K562 (cell line): Measurements from ENCODE around the gene LIMCH1. TPM values are rescaled to one million over a fixed set of nuclear protein-coding genes. Genes with fewer than 3 reads are reported as not detected.

ENCODE experiments used
- ATAC-seq: fragments of 200-7000 bp; cut with Tn5 transposase; 3 replicates; pipeline ENCODE4 v1.9.1; 2020; ENCODE audit warnings: moderate library complexity
- BruUV-seq: library from RNA; stranded (reverse); fragments of 400-500 nt; replicated peaks from 2 replicates; lab custom pipeline; 2021; lab: Mats Ljungman, UMichigan
- CTCF ChIA-PET: fragments of 300-600 bp; formaldehyde crosslinking; extraction: SDS; loops from one replicate; lab custom pipeline; 2021; ENCODE audit warnings: low intra/inter-chr PET ratio; lab: Yijun Ruan, JAX
- POLR2A ChIA-PET: fragments of 300-600, 350-650 bp; sonication (Branson Sonifier 250); formaldehyde crosslinking; extraction: SDS; loops from one replicate; lab custom pipeline; 2021; ENCODE audit warnings: antibody characterized with exemption, inconsistent platforms; lab: Yijun Ruan, JAX
- DNase-seq, 4 experiments: peaks; one replicate each; pipeline versions ENCODE4 v3.0.0 to v3.0.0-alpha.2; 2011 to 2018; ENCODE audit warnings: low spot score in 3 of 4, mixed read lengths in 3 of 4; ENCODE audit errors: extremely low read depth in 1 of 4
- FAIRE-seq: peaks from 2 replicates; lab custom pipeline; 2011; peaks lifted over from hg19 to GRCh38; lab: Jason Lieb, UNC
- H2AFZ ChIP-seq: 2 replicates; pipeline ENCODE4 v1.6.0; 2011; ENCODE audit warnings: low read depth, low read length, control low read depth, inconsistent platforms
- H3K27ac ChIP-seq: fragments of 200-600 bp; 3 replicates; pipeline ENCODE4 v1.8.0; 2011; ENCODE audit warnings: low read depth, mild to moderate bottlenecking, control low read depth, inconsistent platforms, low read length, moderate library complexity, mixed read lengths; ENCODE audit errors: extremely low read depth
- H3K27me3 ChIP-seq, 2 experiments: fragments of 300-600 bp in 1 of 2; 2 replicates in 1 of 2; 3 replicates in 1 of 2; pipeline versions ENCODE4 v1.6.0 to v1.8.0; 2011; ENCODE audit warnings: inconsistent platforms in 2 of 2, low read length in 2 of 2, mild to moderate bottlenecking in 1 of 2, mixed read lengths in 1 of 2, moderate library complexity in 1 of 2; ENCODE audit not compliant: control insufficient read depth in 2 of 2, insufficient read depth in 2 of 2
- H3K36me3 ChIP-seq: fragments of 300-600 bp; 3 replicates; pipeline ENCODE4 v1.8.0; 2011; ENCODE audit warnings: mild to moderate bottlenecking, low read length, inconsistent platforms; ENCODE audit not compliant: control insufficient read depth, insufficient read depth
- H3K4me1 ChIP-seq, 2 experiments: fragments of 200-600 bp in 1 of 2; replicated peaks in 1 of 2; 2 replicates in 1 of 2; 3 replicates in 1 of 2; pipeline versions ENCODE4 v1.5.1 to v1.8.0; 2011; ENCODE audit warnings: inconsistent platforms in 2 of 2, low read length in 2 of 2, mild to moderate bottlenecking in 1 of 2, mixed read lengths in 1 of 2, moderate library complexity in 1 of 2; ENCODE audit not compliant: control insufficient read depth in 2 of 2, insufficient read depth in 2 of 2
- H3K4me2 ChIP-seq: 2 replicates; pipeline ENCODE4 v1.6.1; 2011; ENCODE audit warnings: low read length, control low read depth, inconsistent platforms, mixed read lengths; ENCODE audit not compliant: insufficient read depth
- H3K4me3 ChIP-seq: fragments of 200-600 bp; sonication (generic), shearing (Covaris generic); 2 replicates; pipeline ENCODE4 v1.5.1; 2016; ENCODE audit warnings: control low read depth, inconsistent platforms
- H3K79me2 ChIP-seq: fragments of 200-600 bp; 3 replicates; pipeline ENCODE4 v1.8.0; 2011; ENCODE audit warnings: low read length, inconsistent platforms; ENCODE audit not compliant: control insufficient read depth, insufficient read depth
- H3K9ac ChIP-seq, 2 experiments: 2 replicates each; pipeline versions ENCODE4 v1.6.0 to v1.6.1; 2011; ENCODE audit warnings: low read depth in 2 of 2, low read length in 2 of 2, control low read depth in 1 of 2, inconsistent platforms in 1 of 2, mild to moderate bottlenecking in 1 of 2, mixed read lengths in 1 of 2; ENCODE audit not compliant: insufficient read depth in 1 of 2
- H3K9me1 ChIP-seq: one replicate; pipeline ENCODE4 v1.6.0; 2011; ENCODE audit warnings: inconsistent platforms, mild to moderate bottlenecking, low read length, moderate library complexity; ENCODE audit not compliant: control insufficient read depth, insufficient read depth
- H3K9me3 ChIP-seq: replicated peaks from 2 replicates; pipeline ENCODE4 v1.5.1; 2011; ENCODE audit warnings: low read depth, low read length, inconsistent platforms; ENCODE audit not compliant: control insufficient read depth, insufficient read depth
- H4K20me1 ChIP-seq: replicated peaks from 2 replicates; pipeline ENCODE4 v1.6.1; 2011; ENCODE audit warnings: low read length, inconsistent platforms, mixed read lengths; ENCODE audit not compliant: control insufficient read depth, insufficient read depth
- CCAR2 ChIP-seq: fragments of 200-400 bp; formaldehyde crosslinking; IDR thresholded peaks from 2 replicates; pipeline ENCODE4 v1.6.1; 2017; ENCODE audit warnings: mild to moderate bottlenecking, low read depth, low read length
- ERF ChIP-seq: fragments of 450-650 bp; formaldehyde crosslinking; IDR thresholded peaks from 2 replicates; pipeline ENCODE4 v1.4.0; 2020; ENCODE audit warnings: mild to moderate bottlenecking, mixed read lengths
- GABPB2 ChIP-seq: fragments of 250-450 bp; sonication (Bioruptor Pico); conservative IDR thresholded peaks from 2 replicates; pipeline ENCODE4 v1.5.1; 2021; ENCODE audit warnings: mild to moderate bottlenecking
- HIVEP1 ChIP-seq: fragments of 250-450 bp; sonication (Bioruptor Pico); IDR thresholded peaks from 2 replicates; pipeline ENCODE4 v1.4.0; 2020; ENCODE audit warnings: mild to moderate bottlenecking
- IRF9 ChIP-seq: fragments of 450-650 bp; IDR thresholded peaks from 2 replicates; pipeline ENCODE4 v1.6.1; 2016; ENCODE audit warnings: missing biosample characterization, missing genetic modification characterization
- KLF13 ChIP-seq: fragments of 450-650 bp; IDR thresholded peaks from 2 replicates; pipeline ENCODE4 v1.6.1; 2016; ENCODE audit warnings: missing genetic modification characterization, low read depth, mild to moderate bottlenecking, missing compliant biosample characterization, moderate library complexity, borderline replicate concordance
- NRF1 ChIP-seq, 2 experiments: fragments of 450-650 bp; IDR thresholded peaks in 1 of 2; conservative IDR thresholded peaks in 1 of 2; 2 replicates each; pipeline ENCODE4 v1.6.1; 2014; ENCODE audit warnings: mild to moderate bottlenecking in 2 of 2
- SFPQ ChIP-seq: fragments of 200-400 bp; formaldehyde crosslinking; IDR thresholded peaks from 2 replicates; pipeline ENCODE4 v1.6.1; 2017; ENCODE audit warnings: mild to moderate bottlenecking, low read depth, low read length, moderate library complexity
- ZNF561 ChIP-seq: fragments of 450-650 bp; formaldehyde crosslinking; conservative IDR thresholded peaks from 2 replicates; pipeline ENCODE4 v1.4.0; 2020; ENCODE audit warnings: mild to moderate bottlenecking, moderate library complexity
- WGBS: fragments of 100-300 bp; shearing (Covaris generic); methylation state at CpG from one replicate; pipeline ENCODE4 v1.1.6; 2016; ENCODE audit warnings: low coverage, mixed read lengths; ENCODE audit not compliant: insufficient coverage; ENCODE audit errors: missing lambda C conversion rate; 5-methylcytosine and 5-hydroxymethylcytosine counted together
- in situ Hi-C: fragments of 300-500 bp; cut with MboI; formaldehyde crosslinking; loops from 4 replicates; pipeline ENCODE4 v1.15.0; 2018; ENCODE audit warnings: inconsistent platforms, mixed read lengths
- intact Hi-C: fragments of 100-400 bp; cut with micrococcal nuclease; formaldehyde crosslinking; loops from 2 replicates; pipeline ENCODE4 v1.14.2; 2022
- polyA plus RNA-seq, 8 experiments: library from polyadenylated mRNA; depleted of rRNA in 4 of 8; stranded (reverse) in 5 of 8; unstranded in 3 of 8; fragments of >200 nt; fragmentation: Nextera tagmentation in 2 of 8; fragmentation: Illumina TruSeq in 1 of 8; extraction: Ambion mirVana in 2 of 8; extraction: Trizol in 1 of 8; gene quantifications; 2 replicates each; pipeline versions ENCODE4 v1.2.1 to v1.2.3, GENCODE V29; 2011 to 2014; ENCODE audit warnings: inconsistent platforms in 1 of 8, missing spikeins in 1 of 8
- total RNA-seq, 7 experiments: library from RNA; depleted of rRNA in 6 of 7; stranded (reverse); fragments of >200 nt in 6 of 7; fragmentation: Illumina TruSeq in 2 of 7; extraction: Trizol in 2 of 7; gene quantifications; 2 replicates each; pipeline versions ENCODE4 v1.2.1 to v1.2.3, GENCODE V29; 2011 to 2021; ENCODE audit warnings: low replicate concordance in 1 of 7
- TF ChIP-seq, protein P1 (sequence below): fragments of 450-650 bp; formaldehyde crosslinking; IDR thresholded peaks from 2 replicates; pipeline ENCODE4 v1.4.0; 2022; ENCODE audit warnings: missing genetic modification characterization
- TF ChIP-seq, protein P2 (sequence below): fragments of 250-450 bp; sonication (Bioruptor Pico); IDR thresholded peaks from 2 replicates; pipeline ENCODE4 v1.4.0; 2020

Gene LIMCH1
- total and polyA plus RNA-seq, 9 of the 15 experiments (the other 6 are each of a cell fraction or from before 2014, with no cell fraction given) = 0.35 TPM; not detected in 8

DNA sequence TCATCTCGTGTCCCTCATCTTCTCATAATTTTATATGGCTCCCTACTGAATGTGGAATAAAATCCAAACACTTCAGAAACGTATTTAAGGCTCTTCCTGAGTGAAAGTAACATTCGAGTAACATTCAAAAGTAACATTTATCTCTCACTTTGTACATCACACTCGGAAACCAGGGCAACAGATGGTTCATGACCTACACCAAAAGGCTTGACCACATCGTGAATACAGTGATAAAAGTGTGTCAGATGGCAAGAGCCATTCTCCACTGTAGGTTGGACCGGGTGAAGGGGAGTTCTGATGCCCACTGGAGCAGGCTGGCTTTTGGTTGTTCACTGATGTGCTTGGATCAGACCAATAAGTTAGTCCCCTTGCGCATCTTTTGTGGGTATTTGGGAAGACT is 5.6 kb upstream of the LIMCH1 start:
- in situ Hi-C loops = no loop called here
- TF ChIP-seq IRF9 (tag) (no peak), ZNF561 (CRISPR knock-in tag) (no peak), KLF13 (no peak), SFPQ (no peak), HIVEP1 (no peak), GABPB2 (CRISPR knock-in tag) (no peak), NRF1 (conservative IDR thresholded peaks at IDR 0.05 in 1 of 2, IDR thresholded peaks at IDR 0.05 in 1 of 2) (no peak), CCAR2 (no peak), ERF (no peak)
- TF ChIP-seq, protein P1, sequence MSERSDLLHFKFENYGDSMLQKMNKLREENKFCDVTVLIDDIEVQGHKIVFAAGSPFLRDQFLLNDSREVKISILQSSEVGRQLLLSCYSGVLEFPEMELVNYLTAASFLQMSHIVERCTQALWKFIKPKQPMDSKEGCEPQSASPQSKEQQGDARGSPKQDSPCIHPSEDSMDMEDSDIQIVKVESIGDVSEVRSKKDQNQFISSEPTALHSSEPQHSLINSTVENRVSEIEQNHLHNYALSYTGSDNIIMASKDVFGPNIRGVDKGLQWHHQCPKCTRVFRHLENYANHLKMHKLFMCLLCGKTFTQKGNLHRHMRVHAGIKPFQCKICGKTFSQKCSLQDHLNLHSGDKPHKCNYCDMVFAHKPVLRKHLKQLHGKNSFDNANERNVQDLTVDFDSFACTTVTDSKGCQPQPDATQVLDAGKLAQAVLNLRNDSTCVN (CRISPR knock-in tag) = no peak
- TF ChIP-seq, protein P2, sequence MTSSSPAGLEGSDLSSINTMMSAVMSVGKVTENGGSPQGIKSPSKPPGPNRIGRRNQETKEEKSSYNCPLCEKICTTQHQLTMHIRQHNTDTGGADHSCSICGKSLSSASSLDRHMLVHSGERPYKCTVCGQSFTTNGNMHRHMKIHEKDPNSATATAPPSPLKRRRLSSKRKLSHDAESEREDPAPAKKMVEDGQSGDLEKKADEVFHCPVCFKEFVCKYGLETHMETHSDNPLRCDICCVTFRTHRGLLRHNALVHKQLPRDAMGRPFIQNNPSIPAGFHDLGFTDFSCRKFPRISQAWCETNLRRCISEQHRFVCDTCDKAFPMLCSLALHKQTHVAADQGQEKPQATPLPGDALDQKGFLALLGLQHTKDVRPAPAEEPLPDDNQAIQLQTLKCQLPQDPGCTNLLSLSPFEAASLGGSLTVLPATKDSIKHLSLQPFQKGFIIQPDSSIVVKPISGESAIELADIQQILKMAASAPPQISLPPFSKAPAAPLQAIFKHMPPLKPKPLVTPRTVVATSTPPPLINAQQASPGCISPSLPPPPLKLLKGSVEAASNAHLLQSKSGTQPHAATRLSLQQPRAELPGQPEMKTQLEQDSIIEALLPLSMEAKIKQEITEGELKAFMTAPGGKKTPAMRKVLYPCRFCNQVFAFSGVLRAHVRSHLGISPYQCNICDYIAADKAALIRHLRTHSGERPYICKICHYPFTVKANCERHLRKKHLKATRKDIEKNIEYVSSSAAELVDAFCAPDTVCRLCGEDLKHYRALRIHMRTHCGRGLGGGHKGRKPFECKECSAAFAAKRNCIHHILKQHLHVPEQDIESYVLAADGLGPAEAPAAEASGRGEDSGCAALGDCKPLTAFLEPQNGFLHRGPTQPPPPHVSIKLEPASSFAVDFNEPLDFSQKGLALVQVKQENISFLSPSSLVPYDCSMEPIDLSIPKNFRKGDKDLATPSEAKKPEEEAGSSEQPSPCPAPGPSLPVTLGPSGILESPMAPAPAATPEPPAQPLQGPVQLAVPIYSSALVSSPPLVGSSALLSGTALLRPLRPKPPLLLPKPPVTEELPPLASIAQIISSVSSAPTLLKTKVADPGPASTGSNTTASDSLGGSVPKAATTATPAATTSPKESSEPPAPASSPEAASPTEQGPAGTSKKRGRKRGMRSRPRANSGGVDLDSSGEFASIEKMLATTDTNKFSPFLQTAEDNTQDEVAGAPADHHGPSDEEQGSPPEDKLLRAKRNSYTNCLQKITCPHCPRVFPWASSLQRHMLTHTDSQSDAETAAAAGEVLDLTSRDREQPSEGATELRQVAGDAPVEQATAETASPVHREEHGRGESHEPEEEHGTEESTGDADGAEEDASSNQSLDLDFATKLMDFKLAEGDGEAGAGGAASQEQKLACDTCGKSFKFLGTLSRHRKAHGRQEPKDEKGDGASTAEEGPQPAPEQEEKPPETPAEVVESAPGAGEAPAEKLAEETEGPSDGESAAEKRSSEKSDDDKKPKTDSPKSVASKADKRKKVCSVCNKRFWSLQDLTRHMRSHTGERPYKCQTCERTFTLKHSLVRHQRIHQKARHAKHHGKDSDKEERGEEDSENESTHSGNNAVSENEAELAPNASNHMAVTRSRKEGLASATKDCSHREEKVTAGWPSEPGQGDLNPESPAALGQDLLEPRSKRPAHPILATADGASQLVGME (CRISPR knock-in tag) = no peak
- TF ChIP-seq, all 486 proteins: peak for 0
- no peak for ATAC-seq
- no peak for DNase-seq
- Histone ChIP-seq H3K4me1 (no peaks in the 10 kb centered on the region), H3K36me3 (no peaks in the 10 kb centered on the region), H3K27me3 (no peaks in the 10 kb centered on the region; a peak in 1 of 5 replicates), H4K20me1 (no peaks in the 10 kb centered on the region; the same call in 1 of the 2 replicates), H3K9me3 (no peaks in the 10 kb centered on the region), H3K4me2 (no peak overlapping the region), H3K9ac (no peak overlapping the region), H3K9me1 (no peaks in the 10 kb centered on the region), H3K4me3 (no peak overlapping the region), H2AFZ (no peak overlapping the region), H3K27ac (no peak overlapping the region), H3K79me2 (no peaks in the 10 kb centered on the region)
- 2% methylated on average over 7 of the region's 7 CpGs for WGBS
- intact Hi-C loops = no loop called here
- ChIA-PET CTCF (no interaction called here), POLR2A (no interaction called here)
- FAIRE-seq = no peak
- no TSS peak for BruUV-seq
